ENCODE data around the gene STX1B.

DNA sequence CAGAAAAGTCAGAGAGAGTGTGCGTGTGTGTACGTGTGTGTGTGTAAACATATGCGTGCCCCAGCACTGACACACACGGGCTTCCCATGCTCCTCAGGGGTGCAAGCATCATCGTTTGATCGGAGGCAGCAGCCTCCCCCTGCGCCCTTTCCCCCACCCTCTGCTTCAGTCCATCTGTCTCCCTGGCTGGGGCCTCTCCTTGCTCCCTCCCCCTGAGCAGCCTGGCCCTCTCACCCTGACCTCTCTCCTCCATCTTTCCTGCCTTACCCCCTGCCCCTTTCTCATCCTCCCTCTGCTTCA lies 4.4 kb downstream of the STX1B start:
- TF ChIP-seq POLR2A (IDR thresholded peaks at IDR 0.05), result no peak
- TF ChIP-seq, protein P1, sequence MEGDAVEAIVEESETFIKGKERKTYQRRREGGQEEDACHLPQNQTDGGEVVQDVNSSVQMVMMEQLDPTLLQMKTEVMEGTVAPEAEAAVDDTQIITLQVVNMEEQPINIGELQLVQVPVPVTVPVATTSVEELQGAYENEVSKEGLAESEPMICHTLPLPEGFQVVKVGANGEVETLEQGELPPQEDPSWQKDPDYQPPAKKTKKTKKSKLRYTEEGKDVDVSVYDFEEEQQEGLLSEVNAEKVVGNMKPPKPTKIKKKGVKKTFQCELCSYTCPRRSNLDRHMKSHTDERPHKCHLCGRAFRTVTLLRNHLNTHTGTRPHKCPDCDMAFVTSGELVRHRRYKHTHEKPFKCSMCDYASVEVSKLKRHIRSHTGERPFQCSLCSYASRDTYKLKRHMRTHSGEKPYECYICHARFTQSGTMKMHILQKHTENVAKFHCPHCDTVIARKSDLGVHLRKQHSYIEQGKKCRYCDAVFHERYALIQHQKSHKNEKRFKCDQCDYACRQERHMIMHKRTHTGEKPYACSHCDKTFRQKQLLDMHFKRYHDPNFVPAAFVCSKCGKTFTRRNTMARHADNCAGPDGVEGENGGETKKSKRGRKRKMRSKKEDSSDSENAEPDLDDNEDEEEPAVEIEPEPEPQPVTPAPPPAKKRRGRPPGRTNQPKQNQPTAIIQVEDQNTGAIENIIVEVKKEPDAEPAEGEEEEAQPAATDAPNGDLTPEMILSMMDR (IDR thresholded peaks at IDR 0.05 in 4 of 5, conservative IDR thresholded peaks at IDR 0.05 in 1 of 5), result no peak
